Measurements from ENCODE around the gene XAB2.
A peak's percentile ranks its signal among the peaks of the same experiment; 100 is the strongest.

The XAB2 gene

DNA sequence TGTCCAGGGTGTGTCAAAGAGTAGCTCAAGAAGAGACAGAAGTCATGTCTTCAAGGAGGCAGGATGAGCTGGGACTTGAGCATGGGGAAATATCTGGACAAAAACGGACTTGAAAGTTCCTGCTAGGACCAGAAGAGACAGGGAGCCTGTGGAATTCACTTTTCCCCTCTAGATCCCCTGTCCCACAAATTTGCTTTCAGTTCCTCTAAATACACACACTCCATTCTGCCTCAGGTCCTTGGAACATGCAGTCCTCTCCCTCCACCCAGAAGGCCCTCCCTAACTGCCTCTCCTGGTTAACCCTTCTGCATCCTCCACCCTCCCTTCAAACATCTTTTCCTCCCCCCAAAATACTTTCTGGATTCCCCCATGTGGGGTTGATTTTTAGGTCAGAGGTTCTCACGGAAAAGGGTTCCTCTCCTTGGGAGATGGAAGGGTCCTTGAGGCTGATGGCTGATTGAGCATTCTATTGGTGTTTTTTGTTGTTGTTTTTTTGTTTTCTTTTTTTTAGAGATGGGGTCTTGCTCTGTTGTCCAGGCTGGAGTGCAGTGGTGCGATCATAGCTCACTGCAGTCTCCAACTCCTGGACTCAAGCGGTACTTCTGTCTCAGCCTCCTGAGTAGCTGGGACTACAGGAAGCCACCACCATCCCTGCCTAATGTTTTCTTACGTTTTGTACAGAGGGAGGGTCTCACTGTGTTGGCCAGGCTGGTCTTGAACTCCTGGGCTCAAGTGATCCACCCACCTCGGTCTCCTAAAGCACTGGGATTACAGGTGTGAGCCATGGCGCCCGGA, 32.6 kb upstream of the XAB2 start:
- no peak for ATAC-seq
- H3K4me3 Mint-ChIP-seq, result no peak overlapping the region

DNA sequence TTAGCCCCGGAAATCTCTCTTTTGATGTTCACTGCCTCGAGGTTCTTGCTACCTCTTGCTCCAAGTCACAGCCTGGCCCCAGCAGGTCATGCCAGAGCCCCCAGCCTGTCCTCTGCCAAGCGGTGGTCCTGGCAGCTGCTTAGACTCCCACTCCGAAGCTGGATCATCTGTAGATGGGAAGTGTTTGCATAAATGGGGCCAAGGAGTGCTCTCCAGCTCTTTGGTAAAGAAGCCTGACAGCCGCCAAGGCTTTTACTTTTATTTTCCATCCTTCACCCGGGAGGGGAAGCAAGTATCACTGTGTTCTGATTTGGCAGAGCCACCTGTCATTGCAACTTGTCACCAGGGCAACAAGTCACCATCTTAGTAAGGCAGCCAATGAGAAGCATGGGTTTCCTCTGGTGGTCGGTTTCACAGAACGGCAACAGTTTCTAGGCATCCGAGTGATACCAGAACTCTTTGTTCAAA, 28.9 kb upstream of the XAB2 start:
- Mint-ChIP-seq H3K27me3 (no peaks in the 10 kb centered on the region), H3K27ac (peak overlapping the region; percentile 70), H3K4me1 (peaks cover 23% of the 10 kb centered on the region), H3K9me3 (no peaks in the 10 kb centered on the region), H3K4me3 (peak overlapping the region; percentile 63), H3K36me3 (ENCODE audit: low read depth) (no peaks in the 10 kb centered on the region)
- ATAC-seq (peak; percentile 77), DNase-seq (peak; percentile 41)

More for the DNA sequence above, 32.6 kb upstream of the XAB2 start:
- Mint-ChIP-seq H3K4me1 (peaks cover 17% of the 10 kb centered on the region), H3K27me3 (peaks cover 4% of the 10 kb centered on the region), H3K9me3 (no peaks in the 10 kb centered on the region), H3K27ac (no peak overlapping the region), H3K36me3 (ENCODE audit: low read depth) (no peaks in the 10 kb centered on the region)
- no peak for DNase-seq

DNA sequence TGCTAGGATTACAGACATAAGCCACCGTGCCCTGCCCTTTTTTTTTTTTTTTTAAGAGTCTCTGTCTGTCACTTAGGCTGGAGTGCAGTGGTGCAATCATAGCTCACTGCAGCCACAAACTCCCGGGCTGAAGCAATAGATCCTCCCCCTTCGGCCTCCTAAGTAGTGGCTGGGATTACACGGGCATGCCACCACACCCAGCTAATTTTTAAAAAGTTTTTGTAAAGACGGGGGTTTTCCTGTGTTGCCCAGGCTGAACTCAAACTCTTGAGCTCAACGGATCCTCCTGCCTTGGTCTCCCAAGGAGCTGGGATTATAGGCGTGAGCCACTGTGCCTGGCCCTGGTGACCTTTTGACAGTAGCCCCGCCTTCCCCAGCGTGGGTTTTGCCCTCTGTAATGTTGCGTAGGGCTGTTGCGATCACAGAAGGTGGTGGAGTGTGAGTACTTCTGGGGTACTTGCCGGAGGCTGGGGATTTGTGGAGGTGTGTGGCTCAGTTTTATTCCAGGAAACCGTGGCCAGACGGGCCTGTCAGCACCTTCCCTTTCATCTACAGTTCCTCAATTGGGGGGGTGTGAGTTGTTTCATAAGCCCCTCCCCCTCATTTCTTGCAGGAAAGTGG, 27.9 kb upstream of the XAB2 start:
- Mint-ChIP-seq H3K9me3 (no peaks in the 10 kb centered on the region), H3K4me3 (peak overlapping the region; percentile 63), H3K4me1 (peaks cover 28% of the 10 kb centered on the region), H3K36me3 (ENCODE audit: low read depth) (no peaks in the 10 kb centered on the region), H3K27ac (peak overlapping the region; percentile 39), H3K27me3 (peaks cover 2% of the 10 kb centered on the region)
- DNase-seq (peak; percentile 74), ATAC-seq (peak; percentile 91)

DNA sequence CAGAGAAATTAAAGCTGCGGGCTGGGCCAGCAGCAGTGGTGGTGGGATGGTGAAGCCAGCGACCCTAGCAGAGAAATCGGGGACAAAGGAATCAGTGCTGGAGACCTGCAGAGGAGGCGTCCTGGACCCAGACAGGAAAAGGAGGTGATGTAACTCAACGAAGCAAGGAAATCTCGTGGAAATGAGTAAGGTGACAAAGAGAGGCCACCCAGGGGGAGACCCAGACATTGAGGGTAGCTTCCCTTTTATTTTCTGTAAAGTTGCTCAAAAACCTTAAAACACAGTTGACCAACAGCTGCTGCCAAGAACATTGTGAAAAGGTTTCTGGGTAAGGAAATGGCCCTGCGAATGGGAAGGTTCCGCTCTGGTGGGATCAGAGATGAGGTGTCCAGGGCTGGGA, 26.2 kb upstream of the XAB2 start:
- DNase-seq (no peak), ATAC-seq (no peak)
- H3K9me3 Mint-ChIP-seq, result no peaks in the 10 kb centered on the region
- H3K4me3 Mint-ChIP-seq, result no peak overlapping the region
- no peak overlapping the region for H3K27ac Mint-ChIP-seq
- H3K36me3 Mint-ChIP-seq (ENCODE audit: low read depth), result no peaks in the 10 kb centered on the region
- peaks cover 5% of the 10 kb centered on the region for H3K27me3 Mint-ChIP-seq
- H3K4me1 Mint-ChIP-seq, result peaks cover 32% of the 10 kb centered on the region

DNA sequence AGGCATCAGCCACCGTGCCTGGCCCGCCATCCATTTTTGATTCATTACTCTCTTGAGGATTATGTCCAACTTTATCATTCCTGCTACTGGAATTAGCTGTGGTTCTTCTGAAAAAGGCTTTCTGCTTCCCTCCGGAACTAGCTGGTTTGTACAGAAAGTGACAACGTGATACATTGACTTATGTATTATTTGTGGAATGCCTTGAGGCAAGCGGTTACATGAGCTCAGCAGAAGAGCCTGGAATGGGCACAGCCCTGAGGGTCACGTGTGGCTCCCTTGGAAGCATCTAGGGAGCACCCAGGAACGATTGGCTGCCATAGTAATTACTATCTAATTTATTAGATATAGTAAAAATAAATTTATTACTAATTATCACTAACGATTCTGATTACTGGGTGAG, 25.1 kb upstream of the XAB2 start:
- H3K27me3 Mint-ChIP-seq, result peaks cover 5% of the 10 kb centered on the region
- no peak overlapping the region for H3K4me3 Mint-ChIP-seq
- no peaks in the 10 kb centered on the region for H3K9me3 Mint-ChIP-seq
- H3K27ac Mint-ChIP-seq, result no peak overlapping the region
- ATAC-seq (no peak), DNase-seq (no peak)
- H3K4me1 Mint-ChIP-seq, result peaks cover 32% of the 10 kb centered on the region
- no peaks in the 10 kb centered on the region for H3K36me3 Mint-ChIP-seq (ENCODE audit: low read depth)

DNA sequence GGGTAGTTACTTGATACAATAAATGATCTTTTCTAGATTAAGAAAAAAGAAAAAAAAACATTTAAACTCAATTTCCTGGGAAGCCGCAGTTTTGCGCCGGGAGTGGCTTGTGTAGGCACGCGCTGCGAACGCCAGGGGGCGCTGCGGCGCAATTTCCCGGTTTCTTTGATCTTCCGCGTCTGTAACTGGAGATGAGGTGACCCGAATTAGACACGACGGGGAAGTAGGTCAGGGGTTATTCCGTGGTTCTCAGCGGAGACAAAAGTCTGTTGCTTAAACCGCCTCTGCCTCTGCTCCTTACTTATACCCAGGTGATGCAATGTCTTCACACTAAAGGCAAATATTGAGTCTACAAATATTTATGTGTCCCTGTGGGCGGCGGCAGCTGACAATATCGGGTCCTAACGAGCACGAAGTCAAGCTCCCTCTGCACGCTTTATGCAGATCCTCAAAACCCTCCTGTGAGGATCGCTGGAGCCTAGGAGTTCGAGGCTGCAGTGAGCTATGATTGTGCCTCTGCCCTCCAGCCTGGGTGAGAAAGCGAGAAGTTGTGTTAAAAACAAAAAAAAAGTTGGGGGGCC, 22.8 kb upstream of the XAB2 start:
- Mint-ChIP-seq H3K36me3 (ENCODE audit: low read depth) (no peaks in the 10 kb centered on the region), H3K4me3 (peak overlapping the region; percentile 40), H3K9me3 (no peaks in the 10 kb centered on the region), H3K27ac (peak overlapping the region; percentile 18), H3K27me3 (peaks cover 5% of the 10 kb centered on the region), H3K4me1 (peaks cover 18% of the 10 kb centered on the region)
- ATAC-seq, result peak; percentile 77
- peak; percentile 90 for DNase-seq

DNA sequence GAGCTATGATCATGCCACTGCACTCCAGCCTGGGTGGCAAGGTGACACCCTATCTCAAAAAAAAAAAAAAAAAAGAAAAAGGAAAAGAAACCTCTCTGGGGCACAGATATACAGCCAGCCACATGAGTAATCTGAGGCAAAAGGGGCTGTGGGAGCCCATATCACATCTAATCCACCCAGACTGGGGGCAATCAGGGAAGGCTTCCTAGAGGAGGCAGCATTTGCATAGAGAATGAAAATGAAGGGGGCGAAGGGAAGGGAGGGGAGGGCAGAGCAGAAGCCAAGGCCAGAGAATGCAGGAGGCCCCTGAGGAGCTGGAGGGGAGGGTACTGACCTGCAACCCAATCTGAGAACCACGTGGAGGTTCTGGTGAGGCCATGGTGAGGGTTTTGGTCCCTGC, 20.8 kb upstream of the XAB2 start:
- Mint-ChIP-seq H3K9me3 (no peaks in the 10 kb centered on the region), H3K4me1 (peaks cover 12% of the 10 kb centered on the region)

DNA sequence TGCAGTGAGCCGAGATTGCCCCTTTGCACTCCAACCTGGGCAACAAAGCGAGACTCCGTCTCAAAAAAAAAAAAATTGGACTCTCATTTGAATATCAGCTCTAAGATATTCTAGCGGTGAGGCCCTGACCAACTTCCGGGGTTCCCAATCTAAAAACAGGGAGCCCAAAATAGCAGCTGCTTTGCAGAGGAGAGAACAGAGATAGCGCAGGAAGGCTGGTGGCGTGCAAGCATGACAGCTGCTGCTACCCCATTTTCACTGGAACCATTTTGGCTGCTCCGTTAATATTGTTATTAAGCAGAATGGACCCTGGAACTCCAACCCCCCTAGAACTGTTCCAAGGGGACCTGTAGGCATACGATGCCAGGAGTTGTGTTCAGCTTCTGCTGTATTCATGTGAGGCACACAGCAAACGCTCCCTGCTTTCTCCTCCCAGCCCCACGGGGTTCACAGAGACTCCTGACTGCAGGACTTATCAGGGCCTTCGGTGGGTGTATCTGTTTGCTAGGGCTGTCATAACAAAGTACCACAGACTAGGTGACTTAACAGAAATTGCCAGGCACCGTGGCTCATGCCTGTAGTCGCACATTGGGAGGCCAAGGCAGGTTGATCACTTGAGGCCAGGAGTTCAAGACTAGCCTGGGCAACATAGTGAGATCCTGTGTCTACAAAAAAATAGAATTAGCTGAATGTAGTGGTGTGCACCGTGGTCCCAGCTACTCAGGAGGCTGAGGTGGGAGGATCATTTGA, 19.1 kb upstream of the XAB2 start:
- Mint-ChIP-seq H3K27me3 (peaks cover 5% of the 10 kb centered on the region), H3K4me3 (no peak overlapping the region), H3K9me3 (no peaks in the 10 kb centered on the region), H3K36me3 (ENCODE audit: low read depth) (no peaks in the 10 kb centered on the region), H3K27ac (no peak overlapping the region), H3K4me1 (peaks cover 12% of the 10 kb centered on the region)
- no peak for DNase-seq
- no peak for ATAC-seq

More for the DNA sequence above, 20.8 kb upstream of the XAB2 start:
- no peak overlapping the region for H3K4me3 Mint-ChIP-seq
- H3K27me3 Mint-ChIP-seq, result peaks cover 5% of the 10 kb centered on the region
- H3K36me3 Mint-ChIP-seq (ENCODE audit: low read depth), result no peaks in the 10 kb centered on the region
- DNase-seq, result no peak
- H3K27ac Mint-ChIP-seq, result no peak overlapping the region
- no peak for ATAC-seq

DNA sequence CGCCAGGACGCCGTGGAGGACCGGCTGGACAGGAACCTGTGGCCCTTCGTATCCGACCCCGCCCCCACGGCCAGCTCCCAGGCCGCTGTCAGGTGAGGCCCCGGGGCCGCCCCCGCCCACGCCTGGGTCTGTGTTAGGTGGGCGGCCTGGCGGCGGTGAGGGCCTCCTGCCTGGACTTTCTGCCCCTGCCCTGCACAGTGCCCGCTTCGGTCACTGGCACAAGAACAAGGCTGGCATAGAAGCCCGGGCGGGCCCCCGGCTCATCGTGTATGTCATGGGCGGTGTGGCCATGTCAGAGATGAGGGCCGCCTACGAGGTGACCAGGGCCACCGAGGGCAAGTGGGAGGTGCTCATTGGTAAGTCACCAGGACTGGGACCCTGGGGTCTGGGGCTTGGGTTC, 17.8 kb upstream of the XAB2 start:
- ATAC-seq (no peak), DNase-seq (no peak)
- Mint-ChIP-seq H3K4me3 (no peak overlapping the region), H3K36me3 (ENCODE audit: low read depth) (no peaks in the 10 kb centered on the region), H3K27ac (no peak overlapping the region), H3K9me3 (no peaks in the 10 kb centered on the region), H3K27me3 (peaks cover 3% of the 10 kb centered on the region), H3K4me1 (peaks cover 6% of the 10 kb centered on the region)

DNA sequence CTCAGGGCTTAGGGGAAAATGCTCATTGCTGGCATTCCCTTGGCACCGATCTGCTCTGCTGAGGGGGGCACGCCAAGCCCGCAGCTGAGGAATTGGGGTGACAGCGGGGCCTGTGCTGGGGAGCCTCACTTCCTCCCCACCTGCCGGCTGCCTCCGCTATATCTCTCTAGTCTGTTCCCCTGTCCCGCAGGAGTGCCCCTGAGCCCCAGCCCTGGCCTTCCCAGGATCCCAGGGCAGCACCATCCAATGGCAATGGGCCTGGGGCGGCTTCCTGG, 17.0 kb upstream of the XAB2 start:
- H3K36me3 Mint-ChIP-seq (ENCODE audit: low read depth), result no peaks in the 10 kb centered on the region
- peaks cover 2% of the 10 kb centered on the region for H3K27me3 Mint-ChIP-seq
- H3K4me3 Mint-ChIP-seq, result no peak overlapping the region
- DNase-seq (no peak), ATAC-seq (no peak)
- H3K27ac Mint-ChIP-seq, result no peak overlapping the region
- no peaks in the 10 kb centered on the region for H3K9me3 Mint-ChIP-seq
- peaks cover 3% of the 10 kb centered on the region for H3K4me1 Mint-ChIP-seq

DNA sequence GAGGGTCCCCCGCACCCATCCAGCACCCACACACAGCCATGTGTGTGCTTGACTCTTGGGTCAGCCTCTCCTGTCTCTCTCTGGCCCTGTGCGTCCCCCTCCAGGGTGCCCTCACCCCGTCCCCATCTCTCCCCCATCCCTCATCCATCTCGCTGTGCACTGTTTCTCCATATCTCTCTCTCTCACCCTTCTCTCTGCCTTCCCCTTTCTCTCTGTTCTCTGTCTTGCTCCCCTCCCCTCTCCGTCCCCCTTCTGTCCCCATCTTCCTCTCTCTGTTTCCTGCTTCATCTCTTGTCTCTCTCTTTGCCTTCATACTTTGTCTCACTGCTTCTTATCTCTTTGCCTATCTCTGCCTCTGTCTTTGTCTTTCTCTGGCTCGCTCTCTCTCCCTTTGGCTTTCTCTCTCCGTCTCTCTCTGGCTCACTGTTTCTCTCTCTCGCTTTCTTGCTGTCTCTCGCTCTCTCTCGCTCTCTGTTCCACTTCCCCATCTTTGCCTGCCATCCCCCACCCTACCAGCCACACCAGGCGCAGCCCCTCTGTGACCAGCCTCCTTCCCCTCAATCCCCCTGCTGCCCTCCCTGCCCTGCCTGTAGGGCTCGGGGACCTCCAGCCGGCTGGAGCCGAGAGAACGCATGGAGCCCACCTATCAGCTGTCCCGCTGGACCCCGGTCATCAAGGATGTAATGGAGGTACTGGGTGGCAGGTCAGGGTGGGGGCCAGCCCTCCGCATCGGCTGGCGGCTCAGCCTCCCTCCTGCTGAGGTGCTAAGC, 16.5 kb upstream of the XAB2 start:
- ATAC-seq, result no peak

DNA sequence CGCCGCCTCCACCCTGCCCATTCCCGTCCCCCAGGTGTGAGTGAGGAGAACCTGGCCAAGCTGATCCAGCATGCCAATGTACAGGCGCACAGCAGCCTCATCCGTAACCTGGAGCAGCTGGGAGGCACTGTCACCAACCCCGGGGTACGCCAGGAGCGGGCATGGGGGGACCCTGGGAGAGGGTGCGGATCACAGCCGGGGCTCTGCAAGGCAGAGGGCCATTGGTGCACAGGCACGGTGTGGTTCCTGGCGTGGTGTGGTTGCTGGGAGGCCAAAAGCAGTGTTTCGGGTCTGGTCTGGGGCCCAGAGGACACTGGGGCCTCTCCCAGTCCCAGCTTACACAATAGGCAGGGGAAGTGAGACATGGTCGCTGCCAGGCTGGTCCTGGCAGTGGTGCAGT, 15.8 kb upstream of the XAB2 start:
- ATAC-seq, result no peak
- Mint-ChIP-seq H3K4me3 (no peak overlapping the region), H3K36me3 (ENCODE audit: low read depth) (peaks cover 4% of the 10 kb centered on the region), H3K9me3 (no peaks in the 10 kb centered on the region), H3K4me1 (peaks cover 4% of the 10 kb centered on the region), H3K27ac (no peak overlapping the region), H3K27me3 (no peaks in the 10 kb centered on the region)
- DNase-seq, result no peak

More for the DNA sequence above, 16.5 kb upstream of the XAB2 start:
- no peak overlapping the region for H3K27ac Mint-ChIP-seq
- no peak overlapping the region for H3K4me3 Mint-ChIP-seq
- peaks cover 3% of the 10 kb centered on the region for H3K4me1 Mint-ChIP-seq
- no peak for DNase-seq
- H3K9me3 Mint-ChIP-seq, result no peaks in the 10 kb centered on the region
- H3K27me3 Mint-ChIP-seq, result no peaks in the 10 kb centered on the region
- H3K36me3 Mint-ChIP-seq (ENCODE audit: low read depth), result no peaks in the 10 kb centered on the region

DNA sequence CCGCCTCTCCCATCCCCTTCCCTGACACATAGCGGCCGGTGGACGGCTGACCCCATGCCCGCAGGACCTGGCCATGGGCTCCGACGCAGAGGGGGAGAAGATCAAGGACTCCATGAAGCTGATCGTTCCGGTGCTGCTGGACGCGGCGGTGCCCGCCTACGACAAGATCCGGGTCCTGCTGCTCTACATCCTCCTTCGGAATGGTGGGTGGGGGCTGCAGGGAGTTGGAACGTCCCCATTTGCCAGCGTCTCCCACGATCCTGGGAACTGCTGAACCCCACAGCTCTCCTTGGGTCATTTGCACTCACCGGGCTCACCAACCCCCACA, 15.2 kb upstream of the XAB2 start:
- Mint-ChIP-seq H3K27ac (no peak overlapping the region), H3K9me3 (no peaks in the 10 kb centered on the region), H3K4me1 (peaks cover 11% of the 10 kb centered on the region), H3K4me3 (no peak overlapping the region), H3K36me3 (ENCODE audit: low read depth) (peaks cover 8% of the 10 kb centered on the region), H3K27me3 (no peaks in the 10 kb centered on the region)
- ATAC-seq (no peak), DNase-seq (no peak)
